Measurements from ENCODE around the gene CCT6B. TPM values are rescaled to one million over a fixed set of nuclear protein-coding genes. Genes with fewer than 3 reads are reported as not detected.
"Not testable (repeated sequence)": the region's sequence is repeated elsewhere in the genome, so short reads cannot be mapped to it uniquely, and the experiment has no call there.

Gene CCT6B
- total RNA-seq, 1 experiment from 2014 or later: 1.5 TPM

- no peaks in the 10 kb centered on the region for H3K9me3 ChIP-seq (ENCODE audit: control insufficient read depth, insufficient read depth, low read depth, low read length)
- no peak for TF ChIP-seq POLR2AphosphoS5 (IDR thresholded peaks at IDR 0.05; ENCODE audit: low read depth, low read length)
- TF ChIP-seq TCF7L2 (IDR thresholded peaks at IDR 0.05; ENCODE audit: low read depth, low read length): no peak
- TF ChIP-seq CTCF (IDR thresholded peaks at IDR 0.05): no peak
- TF ChIP-seq SIN3A (IDR thresholded peaks at IDR 0.05; ENCODE audit: borderline replicate concordance, insufficient read depth, low read depth, low read length): no peak
- TF ChIP-seq REST (IDR thresholded peaks at IDR 0.05; ENCODE audit: insufficient read depth in 1 of 2, low read depth in 2 of 2, low read length in 1 of 2): no peak
- no peaks in the 10 kb centered on the region for H3K27me3 ChIP-seq (ENCODE audit: control insufficient read depth, insufficient read depth, low read length)
- CTCF ChIA-PET: no interaction called here
- POLR2A ChIA-PET: interaction anchor here (0.6 kb wide), 1 partner anchor 142 kb away, joined by 4 read pairs; no protein-coding TSS in a partner anchor
- H3K4me3 ChIP-seq (ENCODE audit: low read depth in 2 of 2, low read length in 2 of 2): no peak overlapping the region
- BruUV-seq (replicated peaks): no TSS peak
- ATAC-seq: no peak
- in situ Hi-C loops (cut with HindIII; ENCODE audit: low pct_unique_long_range_greater_than_20kb, low sequenced_read_pairs): no loop called here
- H3K27ac ChIP-seq (ENCODE audit: low read length): no peak overlapping the region
- H3K4me1 ChIP-seq (ENCODE audit: control insufficient read depth, insufficient read depth, low read length): no peaks in the 10 kb centered on the region
- intact Hi-C loops (cut with micrococcal nuclease; ENCODE audit: unreplicated experiment): loop anchor here (10.0 kb wide), 1 partner anchor 59 kb away; no protein-coding TSS in a partner anchor
- DNase-seq (ENCODE audit: low read depth, low spot score): no peak
- no peaks in the 10 kb centered on the region for H3K36me3 ChIP-seq (ENCODE audit: control insufficient read depth, insufficient read depth, low read length)
These were observed 12.9 kb upstream of the CCT6B start for GRCh38 chr17:34974179-34974578.

- no peak for DNase-seq (ENCODE audit: low read depth, low spot score)
- TF ChIP-seq TCF7L2 (IDR thresholded peaks at IDR 0.05; ENCODE audit: low read depth, low read length): no peak
- no peak for TF ChIP-seq SIN3A (IDR thresholded peaks at IDR 0.05; ENCODE audit: borderline replicate concordance, insufficient read depth, low read depth, low read length)
- no peak for TF ChIP-seq POLR2AphosphoS5 (IDR thresholded peaks at IDR 0.05; ENCODE audit: low read depth, low read length)
- no peak for TF ChIP-seq REST (IDR thresholded peaks at IDR 0.05; ENCODE audit: insufficient read depth in 1 of 2, low read depth in 2 of 2, low read length in 1 of 2)
- TF ChIP-seq CTCF (IDR thresholded peaks at IDR 0.05): no peak
- no TSS peak for BruUV-seq (replicated peaks)
- no peaks in the 10 kb centered on the region for H3K9me3 ChIP-seq (ENCODE audit: control insufficient read depth, insufficient read depth, low read depth, low read length)
- in situ Hi-C loops (cut with HindIII; ENCODE audit: low pct_unique_long_range_greater_than_20kb, low sequenced_read_pairs) (no loop called here), intact Hi-C loops (cut with micrococcal nuclease; ENCODE audit: unreplicated experiment) (no loop called here)
- CTCF ChIA-PET: no interaction called here
- peaks cover 15% of the 10 kb centered on the region; the same call in 1 of the 2 replicates for H3K4me1 ChIP-seq (ENCODE audit: control insufficient read depth, insufficient read depth, low read length)
- no peak overlapping the region for H3K4me3 ChIP-seq (ENCODE audit: low read depth in 2 of 2, low read length in 2 of 2)
- POLR2A ChIA-PET: no interaction called here
- peaks cover 3% of the 10 kb centered on the region; the same call in 1 of the 2 replicates for H3K27me3 ChIP-seq (ENCODE audit: control insufficient read depth, insufficient read depth, low read length)
- ATAC-seq: no peak
- peaks cover 9% of the 10 kb centered on the region for H3K36me3 ChIP-seq (ENCODE audit: control insufficient read depth, insufficient read depth, low read length)
- no peak overlapping the region for H3K27ac ChIP-seq (ENCODE audit: low read length)
These were observed 2.8 kb downstream of the CCT6B start for GRCh38 chr17:34958438-34958837.

- intact Hi-C loops (cut with micrococcal nuclease; ENCODE audit: unreplicated experiment); H3K27me3 ChIP-seq (ENCODE audit: control insufficient read depth, insufficient read depth, low read length); BruUV-seq (replicated peaks); in situ Hi-C loops (cut with HindIII; ENCODE audit: low pct_unique_long_range_greater_than_20kb, low sequenced_read_pairs); H3K27ac ChIP-seq (ENCODE audit: low read length); POLR2A ChIA-PET; H3K36me3 ChIP-seq (ENCODE audit: control insufficient read depth, insufficient read depth, low read length); H3K4me3 ChIP-seq (ENCODE audit: low read depth in 2 of 2, low read length in 2 of 2); H3K9me3 ChIP-seq (ENCODE audit: control insufficient read depth, insufficient read depth, low read depth, low read length); CTCF ChIA-PET; H3K4me1 ChIP-seq (ENCODE audit: control insufficient read depth, insufficient read depth, low read length); DNase-seq (ENCODE audit: low read depth, low spot score); ATAC-seq: not testable (repeated sequence)
These were observed 10.5 kb downstream of the CCT6B start for GRCh38 chr17:34950780-34951179.

All from Panc1 (cell line).